ENCODE measurements around the gene ZNF547. TPM values are rescaled to one million over a fixed set of nuclear protein-coding genes. Genes with fewer than 3 reads are reported as not detected.

Gene ZNF547
- total RNA-seq, 4 donors from 2014 or later = 2.5 to 7.0 (median 4.6) TPM

DNA sequence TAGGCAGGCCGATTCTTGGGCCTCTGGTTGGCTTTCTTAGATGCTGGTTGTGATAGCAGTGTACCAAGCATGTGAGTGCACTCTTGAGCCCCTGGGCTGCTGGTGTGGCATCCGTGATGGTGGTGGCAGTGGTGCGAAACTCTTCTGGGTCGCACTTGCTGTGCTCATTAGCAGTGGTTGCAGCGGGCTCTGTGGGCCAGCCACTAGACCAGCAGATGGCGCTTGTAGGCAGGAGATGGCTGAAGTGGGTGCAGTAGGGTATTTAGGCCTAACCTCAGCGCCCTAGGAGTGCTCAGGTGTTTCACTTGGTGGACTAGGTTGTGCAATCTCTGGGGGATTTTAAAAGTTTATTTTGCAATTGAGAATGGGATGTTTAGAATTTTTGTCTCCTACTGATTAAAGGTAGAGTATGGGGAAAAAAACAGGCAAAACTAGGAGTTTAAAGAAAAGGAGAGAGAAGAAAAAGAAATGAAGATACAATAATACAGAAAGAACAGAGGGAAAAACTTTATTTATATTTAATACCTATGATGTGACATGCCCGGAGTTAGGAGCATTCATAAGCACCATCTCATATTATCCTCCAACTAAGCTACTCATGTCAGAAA lies 43.3 kb downstream of the ZNF547 start:
- peak; percentile 86 to 89 for DNase-seq
- no peaks in the 10 kb centered on the region for H3K27me3 ChIP-seq

DNA sequence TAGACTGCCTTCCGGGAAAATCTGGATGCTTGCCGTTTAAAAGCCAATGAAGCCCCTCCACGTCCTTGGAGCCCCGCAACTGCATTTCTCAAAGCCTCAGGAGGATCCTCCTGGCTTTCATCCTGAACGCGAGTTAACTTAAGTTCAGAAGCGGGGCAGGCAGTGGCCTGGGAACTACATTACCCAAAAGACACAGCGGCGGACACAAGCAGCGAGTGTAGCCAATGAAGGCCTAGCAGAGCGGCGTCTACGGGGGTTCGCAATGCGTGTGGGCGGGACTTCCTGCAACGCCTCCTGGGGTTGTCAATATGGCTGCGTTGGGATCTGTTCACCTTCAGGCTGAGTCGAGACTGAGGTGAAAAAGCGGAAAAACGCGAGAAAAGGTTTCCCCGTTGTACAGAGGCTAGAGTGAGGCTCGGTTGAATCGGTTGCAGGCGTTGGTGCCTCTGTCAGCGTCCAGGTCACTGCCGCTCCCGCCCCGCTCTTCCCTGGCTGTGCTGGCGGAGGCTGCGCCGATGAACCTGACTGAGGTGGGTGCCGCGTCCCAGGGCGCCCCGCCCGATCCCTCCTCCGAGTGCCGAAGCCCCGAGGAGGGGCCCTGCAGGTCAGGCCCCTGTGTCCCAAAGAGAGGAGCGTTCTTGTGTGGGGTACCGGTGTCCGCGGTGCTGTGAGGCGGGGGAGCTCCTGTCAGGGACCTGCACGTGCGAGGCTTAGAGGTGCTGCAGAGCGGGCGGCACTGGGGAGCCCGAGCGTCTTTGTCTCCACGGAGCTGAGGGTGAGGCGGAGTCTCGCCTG lies 47.7 kb downstream of the ZNF547 start, which contains the start of gene ZNF17:
TSS of gene ZNF17 (plus strand) at position 285 of the 795 bp plus-strand sequence. CDS start 2,455 bp downstream, outside the sequence.
- H3K27me3 ChIP-seq = no peaks in the 10 kb centered on the region
- H3K9me3 ChIP-seq = no peaks in the 10 kb centered on the region
- H3K4me1 ChIP-seq = peaks cover 14 to 18% of the 10 kb centered on the region in 2 donors
- peak within 1 kb of the TSS; percentile 37 to 93 (median 40) for H3K4me3 ChIP-seq (replicated peaks in 1 of 3)
- DNase-seq = peak; percentile 95 to 96
- H3K36me3 ChIP-seq = peaks cover 0 to 7% of the 10 kb centered on the region in 2 donors
- TF ChIP-seq, protein P1, sequence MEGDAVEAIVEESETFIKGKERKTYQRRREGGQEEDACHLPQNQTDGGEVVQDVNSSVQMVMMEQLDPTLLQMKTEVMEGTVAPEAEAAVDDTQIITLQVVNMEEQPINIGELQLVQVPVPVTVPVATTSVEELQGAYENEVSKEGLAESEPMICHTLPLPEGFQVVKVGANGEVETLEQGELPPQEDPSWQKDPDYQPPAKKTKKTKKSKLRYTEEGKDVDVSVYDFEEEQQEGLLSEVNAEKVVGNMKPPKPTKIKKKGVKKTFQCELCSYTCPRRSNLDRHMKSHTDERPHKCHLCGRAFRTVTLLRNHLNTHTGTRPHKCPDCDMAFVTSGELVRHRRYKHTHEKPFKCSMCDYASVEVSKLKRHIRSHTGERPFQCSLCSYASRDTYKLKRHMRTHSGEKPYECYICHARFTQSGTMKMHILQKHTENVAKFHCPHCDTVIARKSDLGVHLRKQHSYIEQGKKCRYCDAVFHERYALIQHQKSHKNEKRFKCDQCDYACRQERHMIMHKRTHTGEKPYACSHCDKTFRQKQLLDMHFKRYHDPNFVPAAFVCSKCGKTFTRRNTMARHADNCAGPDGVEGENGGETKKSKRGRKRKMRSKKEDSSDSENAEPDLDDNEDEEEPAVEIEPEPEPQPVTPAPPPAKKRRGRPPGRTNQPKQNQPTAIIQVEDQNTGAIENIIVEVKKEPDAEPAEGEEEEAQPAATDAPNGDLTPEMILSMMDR (IDR thresholded peaks at IDR 0.05) = no peak
- TF ChIP-seq POLR2A (IDR thresholded peaks at IDR 0.05) = peak in 1 of 2 donors; percentile 48
- intact Hi-C loops (cut with DNase I) = no loop called here
- H3K27ac ChIP-seq = peak within 1 kb of the TSS in 1 of 3 donors; percentile 29
- WGBS, 2 donors = 1% methylated on average over 32 to 40 of the region's 55 CpGs

More for the DNA sequence above, 43.3 kb downstream of the ZNF547 start:
- TF ChIP-seq, protein P1 (IDR thresholded peaks at IDR 0.05) = peak; percentile 45 to 83 (median 80)
- no peak for TF ChIP-seq POLR2A (IDR thresholded peaks at IDR 0.05)
- intact Hi-C loops (cut with DNase I) = no loop called here
- peak overlapping the region in 2 of 3 donors; percentile 23 to 37 for H3K27ac ChIP-seq
- WGBS, 2 donors = 10 to 12% methylated on average over 8 of the region's 8 CpGs
- H3K36me3 ChIP-seq = no peaks in the 10 kb centered on the region
- no peak overlapping the region for H3K4me3 ChIP-seq (replicated peaks in 1 of 3)
- peaks cover 8 to 9% of the 10 kb centered on the region in 2 donors for H3K4me1 ChIP-seq
- no peaks in the 10 kb centered on the region for H3K9me3 ChIP-seq

DNA sequence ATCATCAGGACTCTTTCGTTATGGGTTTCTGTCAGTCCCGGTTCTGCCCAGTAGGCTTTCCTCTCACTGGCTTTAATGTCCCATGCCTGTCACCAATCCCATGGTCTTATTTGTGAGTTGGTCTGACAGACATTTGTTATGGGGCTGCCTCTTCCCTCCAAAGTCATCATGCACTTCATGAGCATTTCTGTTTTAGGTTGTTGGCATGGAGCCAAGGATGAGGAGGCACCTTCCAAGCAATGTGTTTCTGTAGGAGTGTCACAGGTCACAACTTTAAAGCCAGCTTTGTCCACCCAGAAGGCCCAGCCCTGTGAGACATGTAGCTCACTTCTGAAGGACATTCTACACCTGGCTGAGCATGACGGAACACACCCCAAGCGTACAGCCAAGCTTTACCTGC lies 56.1 kb downstream of the ZNF547 start:
- DNase-seq = no peak
- no peaks in the 10 kb centered on the region for H3K27me3 ChIP-seq
- H3K27ac ChIP-seq = no peak overlapping the region
- intact Hi-C loops (cut with DNase I) = no loop called here
- H3K4me1 ChIP-seq = no peaks in the 10 kb centered on the region
- peaks cover 28 to 33% of the 10 kb centered on the region in 2 donors for H3K36me3 ChIP-seq
- no peak overlapping the region for H3K4me3 ChIP-seq (replicated peaks in 1 of 3)
- no peaks in the 10 kb centered on the region for H3K9me3 ChIP-seq
- no peak for TF ChIP-seq POLR2A (IDR thresholded peaks at IDR 0.05)
- TF ChIP-seq, protein P1 (IDR thresholded peaks at IDR 0.05) = no peak
- 98 to 99% methylated on average over 4 of the region's 4 CpGs for WGBS, 2 donors

DNA sequence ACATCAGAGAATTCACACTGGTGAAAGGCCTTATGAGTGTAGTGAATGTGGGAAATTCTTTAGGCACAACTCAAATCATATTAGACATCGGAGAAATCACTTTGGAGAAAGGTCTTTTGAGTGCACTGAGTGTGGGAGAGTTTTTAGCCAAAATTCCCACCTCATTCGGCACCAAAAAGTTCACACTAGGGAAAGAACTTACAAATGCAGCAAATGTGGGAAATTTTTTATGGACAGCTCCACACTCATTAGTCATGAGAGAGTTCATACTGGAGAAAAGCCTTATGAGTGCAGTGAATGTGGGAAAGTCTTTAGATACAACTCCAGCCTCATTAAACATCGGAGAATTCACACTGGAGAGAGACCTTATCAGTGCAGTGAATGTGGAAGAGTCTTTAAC lies 57.7 kb downstream of the ZNF547 start:
- Histone ChIP-seq H3K27ac (no peak overlapping the region), H3K36me3 (peaks cover 28 to 33% of the 10 kb centered on the region in 2 donors), H3K9me3 (no peaks in the 10 kb centered on the region), H3K4me1 (no peaks in the 10 kb centered on the region), H3K4me3 (replicated peaks in 1 of 3) (no peak overlapping the region), H3K27me3 (no peaks in the 10 kb centered on the region)
- intact Hi-C loops (cut with DNase I) = no loop called here
- no peak for TF ChIP-seq POLR2A (IDR thresholded peaks at IDR 0.05)
- TF ChIP-seq, protein P1 (IDR thresholded peaks at IDR 0.05) = no peak
- WGBS, 2 donors = 92 to 95% methylated on average over 3 of the region's 3 CpGs
- DNase-seq = no peak

Other genes with a start within 250 kb of the ZNF547 start
- gene USP29, start 243.6 kb upstream of the ZNF547 start, total RNA-seq = not detected
- not detected for gene ZIM3, start 218.3 kb upstream of the ZNF547 start, total RNA-seq
- not detected for gene DUXA, start 196.1 kb upstream of the ZNF547 start, total RNA-seq
- 10 to 100 TPM; 28.2 to 90.3 (median 44.4) TPM for gene ZNF264, start 172.1 kb upstream of the ZNF547 start, total RNA-seq
- gene AURKC, start 132.5 kb upstream of the ZNF547 start, total RNA-seq = 1 to 10 TPM in 1 of 4 donors, under 1 TPM in 2, not detected in 1; 0.89 to 2.1 (median 0.98) TPM
- 10 to 100 TPM; 16.3 to 27.5 (median 21.0) TPM for gene ZNF805, start 122.9 kb upstream of the ZNF547 start, total RNA-seq
- 100 to 1,000 TPM in 1 of 4 donors, 10 to 100 TPM in 3; 88.0 to 139 (median 92.3) TPM for gene ZNF460, start 83.1 kb upstream of the ZNF547 start, total RNA-seq
- 10 to 100 TPM; 10.6 to 17.2 (median 14.7) TPM for gene ZNF543, start 43.1 kb upstream of the ZNF547 start, total RNA-seq
- 10 to 100 TPM; 10.7 to 14.1 (median 13.9) TPM for gene ZNF304, start 12.3 kb upstream of the ZNF547 start, total RNA-seq
- 10 to 100 TPM in 3 of 4 donors, 1 to 10 TPM in 1; 8.7 to 38.3 (median 23.0) TPM for gene TRAPPC2B, start within 50 bp of the ZNF547 start, total RNA-seq
- 10 to 100 TPM; 22.3 to 31.0 (median 28.1) TPM for gene ZNF548, start 26.3 kb downstream of the ZNF547 start, total RNA-seq
- 10 to 100 TPM; 17.8 to 33.1 (median 20.8) TPM for gene ZNF17, start 47.6 kb downstream of the ZNF547 start, total RNA-seq
- gene ZNF749, start 71.8 kb downstream of the ZNF547 start, total RNA-seq = 10 to 100 TPM in 2 of 4 donors, 1 to 10 TPM in 2; 9.9 to 13.7 (median 10.7) TPM
- gene VN1R1, start 93.6 kb downstream of the ZNF547 start, total RNA-seq = 1 to 10 TPM; 1.9 to 5.5 (median 3.0) TPM
- gene ZNF772, start 114.0 kb downstream of the ZNF547 start, total RNA-seq = 10 to 100 TPM; 30.9 to 46.2 (median 41.0) TPM
- gene ZNF419, start 124.2 kb downstream of the ZNF547 start, total RNA-seq = 10 to 100 TPM; 10.5 to 21.3 (median 17.0) TPM
- 10 to 100 TPM; 16.1 to 23.8 (median 19.6) TPM for gene ZNF773, start 136.4 kb downstream of the ZNF547 start, total RNA-seq
- 10 to 100 TPM in 1 of 4 donors, 1 to 10 TPM in 3; 7.7 to 12.7 (median 9.2) TPM for gene ZNF549, start 163.8 kb downstream of the ZNF547 start, total RNA-seq
- gene ZNF550, start 196.3 kb downstream of the ZNF547 start, total RNA-seq = 10 to 100 TPM in 1 of 4 donors, 1 to 10 TPM in 3; 7.1 to 13.5 (median 8.7) TPM
- 10 to 100 TPM in 1 of 4 donors, 1 to 10 TPM in 3; 5.2 to 10.9 (median 7.2) TPM for gene ZNF416, start 215.4 kb downstream of the ZNF547 start, total RNA-seq
- 10 to 100 TPM in 3 of 4 donors, 1 to 10 TPM in 1; 8.9 to 19.7 (median 13.7) TPM for gene ZIK1, start 220.6 kb downstream of the ZNF547 start, total RNA-seq
- 1 to 10 TPM; 1.9 to 4.8 (median 2.6) TPM for gene ZNF530, start 236.3 kb downstream of the ZNF547 start, total RNA-seq

All from thyroid gland (tissue), 4 donors.